Tibial nerve (tissue), 4 donors: ENCODE measurements around the gene RELL2. TPM values are rescaled to one million over a fixed set of nuclear protein-coding genes. Genes with fewer than 3 reads are reported as not detected.

Experiments used
- DNase-seq, 2 donors: peaks; one replicate each; pipeline ENCODE4 v3.0.0-alpha.2; 2019; ENCODE audit warnings: low spot score in 2 of 2
- H3K27ac ChIP-seq, 4 donors: fragments of 200-600 bp; sonication (generic) in 3 of 4; one replicate each; pipeline ENCODE4 v1.5.1; 2017 to 2019; ENCODE audit warnings: mild to moderate bottlenecking in 1 of 4
- H3K27me3 ChIP-seq, 2 donors: fragments of 200-600 bp; sonication (generic) in 1 of 2; one replicate each; pipeline versions ENCODE4 v1.5.1 to v1.6.0; 2017 to 2019
- H3K36me3 ChIP-seq, 3 donors: fragments of 200-600 bp; sonication (generic); one replicate each; pipeline ENCODE4 v1.5.1; 2018 to 2019
- H3K4me1 ChIP-seq, 4 donors: fragments of 200-600 bp; sonication (generic) in 3 of 4; one replicate each; pipeline ENCODE4 v1.5.1; 2017 to 2019
- H3K4me3 ChIP-seq, 4 donors: fragments of 200-600 bp; sonication (generic) in 3 of 4; one replicate each; pipeline ENCODE4 v1.5.1; 2017 to 2019; ENCODE audit warnings: mild to moderate bottlenecking in 1 of 4, moderate library complexity in 1 of 4
- H3K9me3 ChIP-seq, 4 donors: fragments of 200-600 bp; sonication (generic) in 3 of 4; one replicate each; pipeline ENCODE4 v1.5.1; 2017 to 2019
- CTCF ChIP-seq, 5 experiments: fragments of 200-600 bp in 3 of 5; fragments of 450-650 bp in 2 of 5; sonication (generic) in 3 of 5; IDR thresholded peaks; one replicate each; pipeline ENCODE4 v1.5.1; 2016 to 2019; ENCODE audit warnings: antibody characterized with exemption in 5 of 5, mild to moderate bottlenecking in 3 of 5, moderate library complexity in 2 of 5
- EP300 ChIP-seq, 2 donors: sonication (generic); formaldehyde crosslinking; IDR thresholded peaks; one replicate each; pipeline ENCODE4 v1.6.1; 2017; ENCODE audit warnings: antibody characterized with exemption in 2 of 2, mild to moderate bottlenecking in 1 of 2
- POLR2A ChIP-seq, 2 donors: fragments of 450-650 bp; IDR thresholded peaks; one replicate each; pipeline ENCODE4 v1.6.1; 2017; ENCODE audit warnings: antibody characterized with exemption in 2 of 2, mild to moderate bottlenecking in 2 of 2, moderate library complexity in 2 of 2
- WGBS, 2 donors: methylation state at CpG; one replicate each; pipeline ENCODE4 v1.1.5; 2018; 5-methylcytosine and 5-hydroxymethylcytosine counted together
- total RNA-seq, 4 donors: library from RNA; depleted of rRNA; stranded (reverse); fragments of >200 nt; gene quantifications; one replicate each; pipeline ENCODE4 v1.1.0, GENCODE V29; 2016

RELL2 gene
- total RNA-seq, 4 donors from 2014 or later, result 2.0 to 8.7 (median 4.1) TPM

- no peak for DNase-seq
- Histone ChIP-seq H3K36me3 (peaks cover 0 to 27% (median 0%) of the 10 kb centered on the region in 3 donors), H3K4me3 (no peak overlapping the region), H3K27ac (no peak overlapping the region), H3K9me3 (no peaks in the 10 kb centered on the region), H3K4me1 (no peaks in the 10 kb centered on the region), H3K27me3 (no peaks in the 10 kb centered on the region)
- TF ChIP-seq EP300 (IDR thresholded peaks at IDR 0.05), result no peak
- no peak for TF ChIP-seq CTCF (IDR thresholded peaks at IDR 0.05)
- TF ChIP-seq POLR2A (IDR thresholded peaks at IDR 0.05), result no peak
- WGBS, 2 donors, result 86 to 87% methylated on average over 18 of the region's 18 CpGs
These were observed 29.5 kb downstream of the RELL2 start for GRCh38 chr5:141665995-141666940.

- H3K4me3 ChIP-seq, result no peak overlapping the region
- H3K27ac ChIP-seq, result no peak overlapping the region
- H3K36me3 ChIP-seq, result peaks cover 0 to 20% (median 0%) of the 10 kb centered on the region in 3 donors
- peaks cover 0 to 5% (median 0%) of the 10 kb centered on the region in 4 donors for H3K4me1 ChIP-seq
- H3K27me3 ChIP-seq, result no peaks in the 10 kb centered on the region
- WGBS, 2 donors, result 49 to 58% methylated on average over 8 of the region's 8 CpGs
- H3K9me3 ChIP-seq, result no peaks in the 10 kb centered on the region
- TF ChIP-seq CTCF (IDR thresholded peaks at IDR 0.05) (no peak), EP300 (IDR thresholded peaks at IDR 0.05) (no peak), POLR2A (IDR thresholded peaks at IDR 0.05) (no peak)
- DNase-seq, result no peak
These were observed 31.9 kb downstream of the RELL2 start for GRCh38 chr5:141668601-141669265.

GRCh38 chr5:141669520-141669919 lies 32.7 kb downstream of the RELL2 start:
- no peak for DNase-seq
- Histone ChIP-seq H3K9me3 (no peaks in the 10 kb centered on the region), H3K4me1 (peaks cover 0 to 5% (median 0%) of the 10 kb centered on the region in 4 donors), H3K27ac (no peak overlapping the region), H3K36me3 (peaks cover 0 to 15% (median 0%) of the 10 kb centered on the region in 3 donors), H3K4me3 (no peak overlapping the region), H3K27me3 (no peaks in the 10 kb centered on the region)
- no peak for TF ChIP-seq CTCF (IDR thresholded peaks at IDR 0.05)
- TF ChIP-seq EP300 (IDR thresholded peaks at IDR 0.05), result no peak
- TF ChIP-seq POLR2A (IDR thresholded peaks at IDR 0.05), result no peak
- WGBS, 2 donors, result 69 to 75% methylated on average over 4 of the region's 4 CpGs

- Histone ChIP-seq H3K36me3 (peaks cover 0 to 15% (median 0%) of the 10 kb centered on the region in 3 donors), H3K27me3 (no peaks in the 10 kb centered on the region), H3K4me3 (no peak overlapping the region), H3K27ac (peak overlapping the region in 3 of 4 donors; percentile 19 to 75 (median 68)), H3K4me1 (peaks cover 0 to 5% (median 0%) of the 10 kb centered on the region in 4 donors), H3K9me3 (no peaks in the 10 kb centered on the region)
- WGBS, 2 donors, result 89 to 91% methylated on average over 22 to 23 of the region's 23 CpGs
- DNase-seq, result no peak
- TF ChIP-seq POLR2A (IDR thresholded peaks at IDR 0.05) (no peak), EP300 (IDR thresholded peaks at IDR 0.05) (no peak), CTCF (IDR thresholded peaks at IDR 0.05) (no peak)
These were observed 35.5 kb downstream of the RELL2 start for GRCh38 chr5:141672071-141672840.
